A549 (cell line): ENCODE measurements around the gene DCHS2.

Source experiments
- CTCF ChIP-seq: fragments of >200 bp; sonication (Bioruptor Twin); formaldehyde crosslinking; IDR thresholded peaks from 3 replicates; pipeline ENCODE4 v1.5.1; 2016
- ELK1 ChIP-seq: fragments of 150-350 bp; IDR thresholded peaks from 2 replicates; pipeline ENCODE4 v1.6.1; 2014; ENCODE audit warnings: low read depth, mild to moderate bottlenecking, low read length
- HMGXB4 ChIP-seq: fragments of 250-450 bp; sonication (Bioruptor Pico); IDR thresholded peaks from 2 replicates; pipeline ENCODE4 v1.5.0; 2021; ENCODE audit warnings: mild to moderate bottlenecking, moderate library complexity, borderline replicate concordance
- MYC ChIP-seq: IDR thresholded peaks from 2 replicates; pipeline ENCODE4 v1.6.1; 2012; ENCODE audit warnings: mild to moderate bottlenecking, inconsistent platforms, low read length, improper control_type of control experiment, borderline replicate concordance
- REST ChIP-seq: fragments of 200-600 bp; sonication (generic); IDR thresholded peaks from 2 replicates; pipeline ENCODE4 v1.6.1; 2016; ENCODE audit warnings: antibody characterized with exemption, mild to moderate bottlenecking, moderate library complexity
- USF2 ChIP-seq: fragments of 450-650 bp; IDR thresholded peaks from 2 replicates; pipeline ENCODE4 v1.6.1; 2014; ENCODE audit warnings: antibody characterized with exemption

- no peak for TF ChIP-seq CTCF
- no peak for TF ChIP-seq REST
- TF ChIP-seq ELK1: no peak
- no peak for TF ChIP-seq HMGXB4 (CRISPR knock-in tag)
- TF ChIP-seq MYC: no peak
- TF ChIP-seq USF2: no peak
Measured at GRCh38 chr4:154528869-154529268, 37.3 kb upstream of the DCHS2 start.
